ENCODE measurements around the gene ACSL6.

The ACSL6 gene

GRCh38 chr5:132054031-132054696 lies 42.7 kb upstream of the ACSL6 start:
- no peaks in the 10 kb centered on the region for H3K36me3 Mint-ChIP-seq (ENCODE audit: low read depth)
- intact Hi-C loops (cut with micrococcal nuclease), result no loop called here
- peaks cover 53% of the 10 kb centered on the region for H3K27me3 Mint-ChIP-seq
- peaks cover 12% of the 10 kb centered on the region for H3K4me1 Mint-ChIP-seq (ENCODE audit: low read depth)
- no peaks in the 10 kb centered on the region for H3K9me3 Mint-ChIP-seq
- H3K4me3 Mint-ChIP-seq, result no peak overlapping the region
- H3K27ac Mint-ChIP-seq, result no peak overlapping the region

GRCh38 chr5:132053483-132053882 lies 42.0 kb upstream of the ACSL6 start:
- H3K27me3 Mint-ChIP-seq, result peaks cover 57% of the 10 kb centered on the region
- H3K4me1 Mint-ChIP-seq (ENCODE audit: low read depth), result peaks cover 12% of the 10 kb centered on the region
- H3K27ac Mint-ChIP-seq, result no peak overlapping the region
- H3K9me3 Mint-ChIP-seq, result no peaks in the 10 kb centered on the region
- intact Hi-C loops (cut with micrococcal nuclease), result no loop called here
- no peak overlapping the region for H3K4me3 Mint-ChIP-seq
- H3K36me3 Mint-ChIP-seq (ENCODE audit: low read depth), result no peaks in the 10 kb centered on the region

- Mint-ChIP-seq H3K36me3 (ENCODE audit: low read depth) (no peaks in the 10 kb centered on the region), H3K4me1 (ENCODE audit: low read depth) (peaks cover 12% of the 10 kb centered on the region), H3K27me3 (peaks cover 59% of the 10 kb centered on the region), H3K27ac (no peak overlapping the region), H3K4me3 (no peak overlapping the region), H3K9me3 (no peaks in the 10 kb centered on the region)
- intact Hi-C loops (cut with micrococcal nuclease), result no loop called here
These were observed 41.1 kb upstream of the ACSL6 start for GRCh38 chr5:132052520-132052919.

GRCh38 chr5:132050661-132051552 lies 39.4 kb upstream of the ACSL6 start:
- H3K9me3 Mint-ChIP-seq, result no peaks in the 10 kb centered on the region
- intact Hi-C loops (cut with micrococcal nuclease), result no loop called here
- H3K36me3 Mint-ChIP-seq (ENCODE audit: low read depth), result no peaks in the 10 kb centered on the region
- H3K4me1 Mint-ChIP-seq (ENCODE audit: low read depth), result peaks cover 12% of the 10 kb centered on the region
- no peak overlapping the region for H3K4me3 Mint-ChIP-seq
- peaks cover 61% of the 10 kb centered on the region for H3K27me3 Mint-ChIP-seq
- no peak overlapping the region for H3K27ac Mint-ChIP-seq

GRCh38 chr5:132050136-132050535 lies 38.7 kb upstream of the ACSL6 start:
- intact Hi-C loops (cut with micrococcal nuclease), result no loop called here
- Mint-ChIP-seq H3K27ac (no peak overlapping the region), H3K27me3 (peaks cover 66% of the 10 kb centered on the region), H3K4me1 (ENCODE audit: low read depth) (peaks cover 12% of the 10 kb centered on the region), H3K36me3 (ENCODE audit: low read depth) (no peaks in the 10 kb centered on the region), H3K4me3 (no peak overlapping the region), H3K9me3 (no peaks in the 10 kb centered on the region)

- Mint-ChIP-seq H3K9me3 (no peaks in the 10 kb centered on the region), H3K4me3 (no peak overlapping the region), H3K27me3 (peaks cover 68% of the 10 kb centered on the region), H3K4me1 (ENCODE audit: low read depth) (peaks cover 13% of the 10 kb centered on the region), H3K27ac (no peak overlapping the region), H3K36me3 (ENCODE audit: low read depth) (no peaks in the 10 kb centered on the region)
- intact Hi-C loops (cut with micrococcal nuclease), result no loop called here
These were observed 38.1 kb upstream of the ACSL6 start for GRCh38 chr5:132049559-132049958.

GRCh38 chr5:132049093-132049492 lies 37.6 kb upstream of the ACSL6 start:
- no peak overlapping the region for H3K27ac Mint-ChIP-seq
- peaks cover 18% of the 10 kb centered on the region for H3K4me1 Mint-ChIP-seq (ENCODE audit: low read depth)

GRCh38 chr5:132046880-132047299 lies 35.4 kb upstream of the ACSL6 start:
- intact Hi-C loops (cut with micrococcal nuclease), result no loop called here

More at GRCh38 chr5:132049093-132049492, 37.6 kb upstream of the ACSL6 start:
- no peaks in the 10 kb centered on the region for H3K36me3 Mint-ChIP-seq (ENCODE audit: low read depth)
- intact Hi-C loops (cut with micrococcal nuclease), result no loop called here
- no peak overlapping the region for H3K4me3 Mint-ChIP-seq
- peaks cover 67% of the 10 kb centered on the region for H3K27me3 Mint-ChIP-seq
- H3K9me3 Mint-ChIP-seq, result no peaks in the 10 kb centered on the region

GRCh38 chr5:132044207-132044606 lies 32.7 kb upstream of the ACSL6 start:
- Mint-ChIP-seq H3K4me3 (no peak overlapping the region), H3K9me3 (no peaks in the 10 kb centered on the region), H3K36me3 (ENCODE audit: low read depth) (no peaks in the 10 kb centered on the region), H3K27ac (no peak overlapping the region), H3K27me3 (peaks cover 74% of the 10 kb centered on the region), H3K4me1 (ENCODE audit: low read depth) (peaks cover 13% of the 10 kb centered on the region)
- intact Hi-C loops (cut with micrococcal nuclease), result no loop called here

More at GRCh38 chr5:132046880-132047299, 35.4 kb upstream of the ACSL6 start:
- H3K36me3 Mint-ChIP-seq (ENCODE audit: low read depth), result no peaks in the 10 kb centered on the region
- no peaks in the 10 kb centered on the region for H3K9me3 Mint-ChIP-seq
- no peak overlapping the region for H3K27ac Mint-ChIP-seq
- peaks cover 70% of the 10 kb centered on the region for H3K27me3 Mint-ChIP-seq
- H3K4me3 Mint-ChIP-seq, result no peak overlapping the region
- H3K4me1 Mint-ChIP-seq (ENCODE audit: low read depth), result peaks cover 25% of the 10 kb centered on the region

GRCh38 chr5:132037353-132037752 lies 25.9 kb upstream of the ACSL6 start:
- Mint-ChIP-seq H3K4me1 (ENCODE audit: low read depth) (no peaks in the 10 kb centered on the region), H3K27me3 (peaks cover 49% of the 10 kb centered on the region), H3K9me3 (peaks cover 18% of the 10 kb centered on the region), H3K36me3 (ENCODE audit: low read depth) (no peaks in the 10 kb centered on the region), H3K27ac (no peak overlapping the region), H3K4me3 (no peak overlapping the region)
- intact Hi-C loops (cut with micrococcal nuclease), result no loop called here

GRCh38 chr5:132033122-132033521 lies 21.7 kb upstream of the ACSL6 start:
- Mint-ChIP-seq H3K36me3 (ENCODE audit: low read depth) (no peaks in the 10 kb centered on the region), H3K27me3 (peaks cover 20% of the 10 kb centered on the region), H3K9me3 (peaks cover 19% of the 10 kb centered on the region), H3K27ac (no peak overlapping the region), H3K4me3 (no peak overlapping the region), H3K4me1 (ENCODE audit: low read depth) (no peaks in the 10 kb centered on the region)
- intact Hi-C loops (cut with micrococcal nuclease), result no loop called here

- H3K9me3 Mint-ChIP-seq, result peaks cover 19% of the 10 kb centered on the region
- no peaks in the 10 kb centered on the region for H3K4me1 Mint-ChIP-seq (ENCODE audit: low read depth)
- no peaks in the 10 kb centered on the region for H3K36me3 Mint-ChIP-seq (ENCODE audit: low read depth)
- H3K27ac Mint-ChIP-seq, result no peak overlapping the region
- H3K27me3 Mint-ChIP-seq, result peaks cover 14% of the 10 kb centered on the region
- intact Hi-C loops (cut with micrococcal nuclease), result no loop called here
- H3K4me3 Mint-ChIP-seq, result no peak overlapping the region
These were observed 20.7 kb upstream of the ACSL6 start for GRCh38 chr5:132032196-132032595.

GRCh38 chr5:132030610-132031009 lies 19.2 kb upstream of the ACSL6 start:
- intact Hi-C loops (cut with micrococcal nuclease), result no loop called here
- H3K4me1 Mint-ChIP-seq (ENCODE audit: low read depth), result no peaks in the 10 kb centered on the region
- H3K27me3 Mint-ChIP-seq, result peaks cover 13% of the 10 kb centered on the region
- H3K9me3 Mint-ChIP-seq, result peaks cover 19% of the 10 kb centered on the region
- no peaks in the 10 kb centered on the region for H3K36me3 Mint-ChIP-seq (ENCODE audit: low read depth)
- H3K27ac Mint-ChIP-seq, result no peak overlapping the region
- H3K4me3 Mint-ChIP-seq, result no peak overlapping the region

- no peaks in the 10 kb centered on the region for H3K4me1 Mint-ChIP-seq (ENCODE audit: low read depth)
- no peaks in the 10 kb centered on the region for H3K36me3 Mint-ChIP-seq (ENCODE audit: low read depth)
- peaks cover 13% of the 10 kb centered on the region for H3K27me3 Mint-ChIP-seq
- H3K4me3 Mint-ChIP-seq, result no peak overlapping the region
- intact Hi-C loops (cut with micrococcal nuclease), result no loop called here
- H3K9me3 Mint-ChIP-seq, result peaks cover 19% of the 10 kb centered on the region
- H3K27ac Mint-ChIP-seq, result no peak overlapping the region
These were observed 18.3 kb upstream of the ACSL6 start for GRCh38 chr5:132029609-132030330.
